Smooth muscle cell (in vitro differentiated cells): Measurements from ENCODE around the gene VCAN. TPM values are rescaled to one million over a fixed set of nuclear protein-coding genes. Genes with fewer than 3 reads are reported as not detected.

Experiments
- DNase-seq: peaks from one replicate; lab custom pipeline; 2025; ENCODE audit not compliant: unreplicated experiment; lab: John Stamatoyannopoulos, UW
- H2AFZ ChIP-seq: fragments of 200-600 bp; sonication (generic); 2 replicates; pipeline ENCODE4 v1.6.0; 2016; ENCODE audit warnings: antibody characterized with exemption, low read depth, mild to moderate bottlenecking
- H3F3A ChIP-seq: fragments of 200-600 bp; sonication (generic); 2 replicates; pipeline ENCODE4 v1.6.0; 2017; ENCODE audit warnings: antibody characterized with exemption, low read depth
- H3K27ac ChIP-seq: fragments of 200-600 bp; sonication (generic); 2 replicates; pipeline ENCODE4 v1.5.1; 2016; ENCODE audit warnings: low read depth, mild to moderate bottlenecking
- H3K27me3 ChIP-seq: fragments of 200-600 bp; sonication (generic); 2 replicates; pipeline ENCODE4 v1.6.1; 2016; ENCODE audit warnings: low read depth, mild to moderate bottlenecking
- H3K36me3 ChIP-seq: fragments of 200-600 bp; sonication (generic); 2 replicates; pipeline ENCODE4 v1.5.1; 2016; ENCODE audit warnings: low read depth
- H3K4me1 ChIP-seq: fragments of 200-600 bp; sonication (generic); 2 replicates; pipeline ENCODE4 v1.5.1; 2016; ENCODE audit warnings: low read depth
- H3K4me2 ChIP-seq: fragments of 200-600 bp; sonication (generic); 2 replicates; pipeline ENCODE4 v1.6.0; 2016; ENCODE audit warnings: mild to moderate bottlenecking
- H3K4me3 ChIP-seq: fragments of 200-600 bp; sonication (generic); 2 replicates; pipeline ENCODE4 v1.5.1; 2016; ENCODE audit warnings: mild to moderate bottlenecking
- H3K79me2 ChIP-seq: fragments of 200-600 bp; sonication (generic); 2 replicates; pipeline ENCODE4 v1.6.0; 2016; ENCODE audit warnings: low read depth, mild to moderate bottlenecking
- H3K9ac ChIP-seq: fragments of 200-600 bp; sonication (generic); 2 replicates; pipeline ENCODE4 v1.6.0; 2016; ENCODE audit warnings: low read depth
- H3K9me3 ChIP-seq: fragments of 200-600 bp; sonication (generic); replicated peaks from 2 replicates; pipeline ENCODE4 v1.5.1; 2016; ENCODE audit warnings: low read depth
- H4K20me1 ChIP-seq: fragments of 200-600 bp; sonication (generic); 2 replicates; pipeline ENCODE4 v1.6.0; 2016; ENCODE audit warnings: low read depth
- CTCF ChIP-seq: fragments of 200-600 bp; sonication (generic); IDR thresholded peaks from 2 replicates; pipeline ENCODE4 v1.5.1; 2017; ENCODE audit warnings: borderline replicate concordance, mild to moderate bottlenecking, antibody characterized with exemption; ENCODE audit not compliant: insufficient read depth, poor library complexity, severe bottlenecking
- WGBS: methylation state at CpG from one replicate; pipeline ENCODE4 v1.1.7; 2016; ENCODE audit warnings: low lambda C conversion rate; 5-methylcytosine and 5-hydroxymethylcytosine counted together
- polyA plus RNA-seq: library from polyadenylated mRNA; unstranded; fragments of >200 nt; fragmentation: Nextera tagmentation; extraction: Ambion mirVana; gene quantifications from 2 replicates; pipeline ENCODE4 v1.2.1, GENCODE V29; 2016
- total RNA-seq: library from RNA; depleted of rRNA; stranded (reverse); fragments of >200 nt; gene quantifications from 2 replicates; pipeline ENCODE4 v1.2.3, GENCODE V29; 2014

VCAN gene
- total and polyA plus RNA-seq, 2 experiments from 2014 or later = 702 to 2,724 TPM

DNA sequence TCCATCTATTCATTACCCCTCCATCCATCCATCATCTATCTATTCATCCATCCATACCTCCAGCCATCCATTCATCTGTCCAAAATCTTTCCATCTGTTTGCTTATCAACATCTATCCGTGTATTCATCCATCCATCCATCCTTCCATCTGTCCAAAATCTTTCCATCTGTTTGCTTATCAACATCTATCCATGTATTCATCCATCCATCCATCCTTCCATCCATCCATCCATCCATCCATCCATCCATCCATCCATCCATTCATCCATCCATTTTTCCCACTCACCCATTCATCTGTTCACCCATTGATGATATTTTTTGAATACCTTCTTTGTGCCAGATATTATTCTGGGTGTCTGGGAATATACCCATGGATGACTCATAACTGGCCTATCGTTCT lies 12.8 kb downstream of the VCAN start:
- Histone ChIP-seq H3K4me3 (no peak overlapping the region), H4K20me1 (peaks cover 100% of the 10 kb centered on the region), H3K9ac (no peak overlapping the region), H3K27me3 (no peaks in the 10 kb centered on the region), H2AFZ (no peak overlapping the region), H3K36me3 (peaks cover 16% of the 10 kb centered on the region), H3K4me2 (peak overlapping the region; percentile 65), H3K9me3 (no peaks in the 10 kb centered on the region), H3K79me2 (peaks cover 100% of the 10 kb centered on the region), H3F3A (peaks cover 47% of the 10 kb centered on the region), H3K4me1 (peaks cover 45% of the 10 kb centered on the region), H3K27ac (peak overlapping the region; percentile 91)
- DNase-seq = no peak
- 67% methylated on average over 2 of the region's 2 CpGs for WGBS
- no peak for TF ChIP-seq CTCF

GRCh38 chr5:83485842-83486241 lies 14.3 kb downstream of the VCAN start:
- Histone ChIP-seq H3K79me2 (peaks cover 100% of the 10 kb centered on the region), H3K4me2 (peak overlapping the region; percentile 70), H3K9ac (no peak overlapping the region), H3K27ac (peak overlapping the region; percentile 91), H3F3A (peaks cover 55% of the 10 kb centered on the region), H2AFZ (no peak overlapping the region), H3K9me3 (no peaks in the 10 kb centered on the region), H3K36me3 (peaks cover 30% of the 10 kb centered on the region), H4K20me1 (peaks cover 100% of the 10 kb centered on the region), H3K4me1 (peaks cover 45% of the 10 kb centered on the region), H3K4me3 (no peak overlapping the region), H3K27me3 (no peaks in the 10 kb centered on the region)
- no peak for TF ChIP-seq CTCF
- 79% methylated on average over 4 of the region's 4 CpGs for WGBS
- DNase-seq = no peak

GRCh38 chr5:83487155-83487554 lies 15.6 kb downstream of the VCAN start:
- WGBS = 72% methylated on average over 1 of the region's 1 CpG
- peaks cover 39% of the 10 kb centered on the region for H3K36me3 ChIP-seq
- peak overlapping the region; percentile 91 for H3K27ac ChIP-seq
- H3K27me3 ChIP-seq = no peaks in the 10 kb centered on the region
- H4K20me1 ChIP-seq = peaks cover 100% of the 10 kb centered on the region
- H3K9me3 ChIP-seq = no peaks in the 10 kb centered on the region
- H3K4me3 ChIP-seq = no peak overlapping the region
- TF ChIP-seq CTCF = no peak
- peaks cover 100% of the 10 kb centered on the region for H3K79me2 ChIP-seq
- no peak overlapping the region for H3K9ac ChIP-seq
- DNase-seq = no peak
- H3K4me2 ChIP-seq = peak overlapping the region; percentile 70
- H3F3A ChIP-seq = peaks cover 57% of the 10 kb centered on the region
- no peak overlapping the region for H2AFZ ChIP-seq
- H3K4me1 ChIP-seq = peaks cover 46% of the 10 kb centered on the region

DNA sequence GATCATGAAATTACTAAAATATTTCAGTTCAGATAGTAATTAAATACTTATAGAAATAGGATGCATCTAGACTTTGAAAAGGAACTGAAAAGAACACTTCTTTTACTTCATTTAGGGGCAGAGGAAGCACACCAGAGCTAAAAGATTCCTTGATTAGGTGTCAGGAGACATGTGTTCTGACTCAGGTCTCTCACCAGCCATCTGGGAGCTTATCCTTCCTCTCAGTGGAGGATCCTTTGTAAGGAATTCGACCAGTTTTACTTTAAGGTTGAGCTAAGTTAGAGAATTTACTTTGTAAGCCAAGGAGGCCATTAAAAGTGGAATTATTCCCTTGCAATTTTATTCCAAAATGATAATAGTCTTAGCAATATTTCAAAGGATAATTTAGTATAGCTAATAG lies 16.7 kb downstream of the VCAN start:
- peaks cover 55% of the 10 kb centered on the region for H3K4me1 ChIP-seq
- peaks cover 100% of the 10 kb centered on the region for H3K79me2 ChIP-seq
- H3K27me3 ChIP-seq = no peaks in the 10 kb centered on the region
- H3K36me3 ChIP-seq = peaks cover 43% of the 10 kb centered on the region
- DNase-seq = no peak
- H4K20me1 ChIP-seq = peaks cover 100% of the 10 kb centered on the region
- no peaks in the 10 kb centered on the region for H3K9me3 ChIP-seq
- peak overlapping the region; percentile 70 for H3K4me2 ChIP-seq
- H3K27ac ChIP-seq = peak overlapping the region; percentile 91
- peak overlapping the region; percentile 6 for H3K9ac ChIP-seq
- H3F3A ChIP-seq = peaks cover 63% of the 10 kb centered on the region
- no peak overlapping the region for H3K4me3 ChIP-seq
- 21% methylated on average over 1 of the region's 1 CpG for WGBS
- no peak overlapping the region for H2AFZ ChIP-seq
- no peak for TF ChIP-seq CTCF
